PC-9 (cell line): Measurements from ENCODE around the gene LCN10.

Source experiments
- EZH2 ChIP-seq: fragments of 200-600 bp; sonication (generic); IDR thresholded peaks from 2 replicates; pipeline ENCODE4 v1.8.0; 2017; ENCODE audit warnings: antibody characterized with exemption, low read depth
- TF ChIP-seq, protein P1 (sequence below): fragments of 200-600 bp; sonication (generic); conservative IDR thresholded peaks from 2 replicates; pipeline ENCODE4 v1.6.1; 2017; ENCODE audit warnings: mixed run types, antibody characterized with exemption, mild to moderate bottlenecking, moderate library complexity

DNA sequence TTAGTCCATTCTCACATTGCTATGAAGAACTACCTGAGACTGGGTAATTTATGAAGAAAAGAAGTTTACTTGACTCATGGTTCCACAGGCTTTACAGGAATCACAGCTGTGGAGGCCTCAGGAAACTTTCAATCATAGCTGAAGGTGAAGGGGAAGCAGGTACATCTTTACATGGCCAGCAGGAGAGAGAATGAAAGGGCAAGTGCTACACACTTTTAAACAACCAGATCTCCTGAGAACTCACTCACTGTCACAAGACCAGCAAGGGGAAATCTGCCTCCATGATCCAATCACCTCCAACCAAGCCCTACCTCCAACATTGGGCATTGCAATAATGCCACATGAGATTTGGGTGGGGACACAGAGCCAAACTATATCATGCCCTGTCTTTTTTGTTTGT, 9.1 kb upstream of the LCN10 start:
- TF ChIP-seq, protein P1, sequence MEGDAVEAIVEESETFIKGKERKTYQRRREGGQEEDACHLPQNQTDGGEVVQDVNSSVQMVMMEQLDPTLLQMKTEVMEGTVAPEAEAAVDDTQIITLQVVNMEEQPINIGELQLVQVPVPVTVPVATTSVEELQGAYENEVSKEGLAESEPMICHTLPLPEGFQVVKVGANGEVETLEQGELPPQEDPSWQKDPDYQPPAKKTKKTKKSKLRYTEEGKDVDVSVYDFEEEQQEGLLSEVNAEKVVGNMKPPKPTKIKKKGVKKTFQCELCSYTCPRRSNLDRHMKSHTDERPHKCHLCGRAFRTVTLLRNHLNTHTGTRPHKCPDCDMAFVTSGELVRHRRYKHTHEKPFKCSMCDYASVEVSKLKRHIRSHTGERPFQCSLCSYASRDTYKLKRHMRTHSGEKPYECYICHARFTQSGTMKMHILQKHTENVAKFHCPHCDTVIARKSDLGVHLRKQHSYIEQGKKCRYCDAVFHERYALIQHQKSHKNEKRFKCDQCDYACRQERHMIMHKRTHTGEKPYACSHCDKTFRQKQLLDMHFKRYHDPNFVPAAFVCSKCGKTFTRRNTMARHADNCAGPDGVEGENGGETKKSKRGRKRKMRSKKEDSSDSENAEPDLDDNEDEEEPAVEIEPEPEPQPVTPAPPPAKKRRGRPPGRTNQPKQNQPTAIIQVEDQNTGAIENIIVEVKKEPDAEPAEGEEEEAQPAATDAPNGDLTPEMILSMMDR, result no peak
- no peak for TF ChIP-seq EZH2
